Astrocyte (in vitro differentiated cells and primary cell): ENCODE results near the gene AKT3. TPM values are rescaled to one million over a fixed set of nuclear protein-coding genes. Genes with fewer than 3 reads are reported as not detected.

Experiments used
- DNase-seq: peaks from one replicate; pipeline ENCODE4 v3.0.0-alpha.2; 2010; ENCODE audit warnings: low read depth
- FAIRE-seq: peaks from 2 replicates; lab custom pipeline; 2011; peaks lifted over from hg19 to GRCh38; lab: Jason Lieb, UNC
- H2AFZ ChIP-seq: 2 replicates; pipeline ENCODE4 v1.6.0; 2012; ENCODE audit warnings: low read depth, low read length, inconsistent platforms
- H3K27ac ChIP-seq: 2 replicates; pipeline ENCODE4 v1.5.1; 2011; ENCODE audit warnings: low read depth, low read length, inconsistent platforms
- H3K27me3 ChIP-seq: 2 replicates; pipeline ENCODE4 v1.6.0; 2011; ENCODE audit warnings: low read length, inconsistent platforms; ENCODE audit not compliant: insufficient read depth
- H3K36me3 ChIP-seq: 2 replicates; pipeline ENCODE4 v1.5.1; 2011; ENCODE audit warnings: low read length, inconsistent platforms; ENCODE audit not compliant: insufficient read depth
- H3K4me1 ChIP-seq: 2 replicates; pipeline ENCODE4 v1.5.1; 2011; ENCODE audit warnings: low read length, inconsistent platforms; ENCODE audit not compliant: insufficient read depth
- H3K4me2 ChIP-seq: 2 replicates; pipeline ENCODE4 v1.6.0; 2012; ENCODE audit warnings: low read length, inconsistent platforms
- H3K4me3 ChIP-seq: 2 replicates; pipeline ENCODE4 v1.5.1; 2011; ENCODE audit warnings: low read depth, mild to moderate bottlenecking, low read length, inconsistent platforms; ENCODE audit not compliant: insufficient read depth
- H3K79me2 ChIP-seq: 2 replicates; pipeline ENCODE4 v1.6.0; 2012; ENCODE audit warnings: mild to moderate bottlenecking, low read length, inconsistent platforms; ENCODE audit not compliant: insufficient read depth
- H3K9ac ChIP-seq: 2 replicates; pipeline ENCODE4 v1.6.0; 2012; ENCODE audit warnings: mild to moderate bottlenecking, low read length, inconsistent platforms
- H3K9me3 ChIP-seq: 2 replicates; pipeline ENCODE4 v1.5.1; 2012; ENCODE audit warnings: low read depth, mild to moderate bottlenecking, low read length, inconsistent platforms; ENCODE audit not compliant: insufficient read depth
- H4K20me1 ChIP-seq: 2 replicates; pipeline ENCODE4 v1.6.0; 2012; ENCODE audit warnings: low read length, inconsistent platforms; ENCODE audit not compliant: insufficient read depth
- H3K27ac Mint-ChIP-seq: one replicate; pipeline ENCODE4 v1.8.0; 2021; ENCODE audit warnings: mild to moderate bottlenecking, mixed read lengths; ENCODE audit not compliant: unreplicated experiment
- H3K27me3 Mint-ChIP-seq: one replicate; pipeline ENCODE4 v1.8.0; 2021; ENCODE audit warnings: low read depth, mixed read lengths; ENCODE audit not compliant: unreplicated experiment
- H3K36me3 Mint-ChIP-seq: one replicate; pipeline ENCODE4 v1.8.0; 2021; ENCODE audit warnings: low read depth, mixed read lengths; ENCODE audit not compliant: unreplicated experiment
- H3K4me1 Mint-ChIP-seq: one replicate; pipeline ENCODE4 v1.8.0; 2021; ENCODE audit warnings: low read depth, mixed read lengths; ENCODE audit not compliant: unreplicated experiment
- H3K4me3 Mint-ChIP-seq: one replicate; pipeline ENCODE4 v1.8.0; 2021; ENCODE audit warnings: mild to moderate bottlenecking, moderate library complexity, mixed read lengths; ENCODE audit not compliant: unreplicated experiment
- H3K9me3 Mint-ChIP-seq: one replicate; pipeline ENCODE4 v1.8.0; 2021; ENCODE audit warnings: mild to moderate bottlenecking, mixed read lengths; ENCODE audit not compliant: unreplicated experiment
- EZH2 ChIP-seq: IDR thresholded peaks from 2 replicates; pipeline ENCODE4 v1.6.1; 2012; ENCODE audit warnings: mild to moderate bottlenecking, low read length, inconsistent platforms; ENCODE audit not compliant: insufficient read depth
- total RNA-seq: library from RNA; stranded (reverse); gene quantifications from 2 replicates; pipeline ENCODE4 v1.2.1, GENCODE V29; 2021
- TF ChIP-seq, protein P1 (sequence below): IDR thresholded peaks from 2 replicates; pipeline ENCODE4 v1.5.1; 2011; ENCODE audit warnings: low read depth, mild to moderate bottlenecking, inconsistent platforms, low read length, moderate library complexity; ENCODE audit not compliant: insufficient read depth

AKT3 gene
- total RNA-seq, 1 donor from 2014 or later: 64.5 TPM

DNA sequence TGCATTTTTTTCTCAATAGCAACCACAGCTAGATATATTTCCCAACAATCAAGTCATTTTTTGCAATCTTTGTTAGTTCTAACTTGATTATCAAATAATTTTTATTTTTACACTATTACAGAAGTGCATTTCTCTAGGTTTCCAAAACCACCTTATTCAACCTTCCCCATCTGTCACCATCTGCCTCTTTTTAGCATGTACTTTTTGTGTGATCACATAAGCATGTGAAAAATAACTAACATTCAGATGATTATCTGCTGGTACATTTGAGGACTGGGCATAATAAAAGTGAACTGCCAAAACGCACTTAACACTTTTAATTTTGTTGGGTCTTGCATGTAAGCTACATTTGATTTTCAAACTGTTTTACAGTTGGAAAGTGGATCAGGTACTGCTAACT is 291.5 kb downstream of the AKT3 start:
- no peak for FAIRE-seq
- Histone ChIP-seq H3K36me3 (peaks cover 2% of the 10 kb centered on the region), H3K9me3 (no peaks in the 10 kb centered on the region), H3K4me2 (no peak overlapping the region), H2AFZ (no peak overlapping the region), H3K4me1 (no peaks in the 10 kb centered on the region), H3K79me2 (no peaks in the 10 kb centered on the region), H3K27me3 (no peaks in the 10 kb centered on the region), H3K4me3 (no peak overlapping the region), H3K9ac (no peak overlapping the region), H4K20me1 (no peaks in the 10 kb centered on the region), H3K27ac (no peak overlapping the region)
- Mint-ChIP-seq H3K36me3 (peaks cover 11% of the 10 kb centered on the region), H3K27me3 (no peaks in the 10 kb centered on the region), H3K27ac (no peak overlapping the region), H3K4me3 (no peak overlapping the region), H3K4me1 (peaks cover 8% of the 10 kb centered on the region), H3K9me3 (no peaks in the 10 kb centered on the region)
- no peak for DNase-seq
- TF ChIP-seq, protein P1, sequence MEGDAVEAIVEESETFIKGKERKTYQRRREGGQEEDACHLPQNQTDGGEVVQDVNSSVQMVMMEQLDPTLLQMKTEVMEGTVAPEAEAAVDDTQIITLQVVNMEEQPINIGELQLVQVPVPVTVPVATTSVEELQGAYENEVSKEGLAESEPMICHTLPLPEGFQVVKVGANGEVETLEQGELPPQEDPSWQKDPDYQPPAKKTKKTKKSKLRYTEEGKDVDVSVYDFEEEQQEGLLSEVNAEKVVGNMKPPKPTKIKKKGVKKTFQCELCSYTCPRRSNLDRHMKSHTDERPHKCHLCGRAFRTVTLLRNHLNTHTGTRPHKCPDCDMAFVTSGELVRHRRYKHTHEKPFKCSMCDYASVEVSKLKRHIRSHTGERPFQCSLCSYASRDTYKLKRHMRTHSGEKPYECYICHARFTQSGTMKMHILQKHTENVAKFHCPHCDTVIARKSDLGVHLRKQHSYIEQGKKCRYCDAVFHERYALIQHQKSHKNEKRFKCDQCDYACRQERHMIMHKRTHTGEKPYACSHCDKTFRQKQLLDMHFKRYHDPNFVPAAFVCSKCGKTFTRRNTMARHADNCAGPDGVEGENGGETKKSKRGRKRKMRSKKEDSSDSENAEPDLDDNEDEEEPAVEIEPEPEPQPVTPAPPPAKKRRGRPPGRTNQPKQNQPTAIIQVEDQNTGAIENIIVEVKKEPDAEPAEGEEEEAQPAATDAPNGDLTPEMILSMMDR: no peak
- TF ChIP-seq EZH2: no peak

GRCh38 chr1:243557866-243558265 is 292.2 kb downstream of the AKT3 start:
- H3K79me2 ChIP-seq: no peaks in the 10 kb centered on the region
- H3K27me3 ChIP-seq: no peaks in the 10 kb centered on the region
- no peaks in the 10 kb centered on the region for H3K4me1 ChIP-seq
- peaks cover 11% of the 10 kb centered on the region for H3K36me3 Mint-ChIP-seq
- no peaks in the 10 kb centered on the region for H3K27me3 Mint-ChIP-seq
- no peak for DNase-seq
- peak; percentile 64 for FAIRE-seq
- H3K9ac ChIP-seq: no peak overlapping the region
- H2AFZ ChIP-seq: no peak overlapping the region
- H4K20me1 ChIP-seq: no peaks in the 10 kb centered on the region
- no peak overlapping the region for H3K27ac ChIP-seq
- TF ChIP-seq, protein P1: no peak
- no peak for TF ChIP-seq EZH2
- H3K4me2 ChIP-seq: no peak overlapping the region
- H3K9me3 ChIP-seq: no peaks in the 10 kb centered on the region
- no peak overlapping the region for H3K4me3 ChIP-seq
- peaks cover 2% of the 10 kb centered on the region for H3K36me3 ChIP-seq
- peaks cover 8% of the 10 kb centered on the region for H3K4me1 Mint-ChIP-seq
- H3K4me3 Mint-ChIP-seq: no peak overlapping the region
- H3K27ac Mint-ChIP-seq: no peak overlapping the region
- H3K9me3 Mint-ChIP-seq: no peaks in the 10 kb centered on the region

- Histone ChIP-seq H2AFZ (no peak overlapping the region), H4K20me1 (no peaks in the 10 kb centered on the region), H3K4me3 (no peak overlapping the region), H3K27ac (no peak overlapping the region), H3K4me2 (no peak overlapping the region), H3K79me2 (no peaks in the 10 kb centered on the region), H3K9ac (no peak overlapping the region), H3K36me3 (no peaks in the 10 kb centered on the region), H3K9me3 (no peaks in the 10 kb centered on the region), H3K4me1 (peaks cover 4% of the 10 kb centered on the region), H3K27me3 (no peaks in the 10 kb centered on the region)
- no peak overlapping the region for H3K4me3 Mint-ChIP-seq
- TF ChIP-seq, protein P1: no peak
- TF ChIP-seq EZH2: no peak
- H3K36me3 Mint-ChIP-seq: peaks cover 2% of the 10 kb centered on the region
- H3K27me3 Mint-ChIP-seq: no peaks in the 10 kb centered on the region
- H3K9me3 Mint-ChIP-seq: no peaks in the 10 kb centered on the region
- H3K4me1 Mint-ChIP-seq: peaks cover 15% of the 10 kb centered on the region
- DNase-seq (no peak), FAIRE-seq (no peak)
- no peak overlapping the region for H3K27ac Mint-ChIP-seq
Measured at GRCh38 chr1:243554686-243555085, 295.4 kb downstream of the AKT3 start.
